ENCODE measurements around the gene ELL2.
"Not testable (repeated sequence)": the region's sequence is repeated elsewhere in the genome, so short reads cannot be mapped to it uniquely, and the experiment has no call there.

ELL2 gene

GRCh38 chr5:95840956-95841705, 120.5 kb downstream of the ELL2 start:
- FAIRE-seq: no peak
- no peak for DNase-seq (ENCODE audit: low spot score)

GRCh38 chr5:95839658-95840057, 122.0 kb downstream of the ELL2 start:
- DNase-seq (ENCODE audit: low spot score) (no peak), FAIRE-seq (no peak)

GRCh38 chr5:95838556-95838955, 123.1 kb downstream of the ELL2 start:
- DNase-seq (ENCODE audit: low spot score): no peak

GRCh38 chr5:95838001-95838520, 123.6 kb downstream of the ELL2 start:
- FAIRE-seq (no peak), DNase-seq (ENCODE audit: low spot score) (no peak)

More at GRCh38 chr5:95838556-95838955, 123.1 kb downstream of the ELL2 start:
- FAIRE-seq: no peak

GRCh38 chr5:95837492-95837891, 124.2 kb downstream of the ELL2 start:
- DNase-seq (ENCODE audit: low spot score) (no peak), FAIRE-seq (no peak)

- FAIRE-seq; DNase-seq (ENCODE audit: low spot score): not testable (repeated sequence)
Observed at GRCh38 chr5:95836971-95837370, 124.7 kb downstream of the ELL2 start.

GRCh38 chr5:95836544-95836943, 125.1 kb downstream of the ELL2 start:
- DNase-seq (ENCODE audit: low spot score) (no peak), FAIRE-seq (no peak)

GRCh38 chr5:95835682-95836385, 125.8 kb downstream of the ELL2 start:
- FAIRE-seq (no peak), DNase-seq (ENCODE audit: low spot score) (no peak)

All from urothelium cell line (cell line).